NCI-H2227 (cell line): ENCODE results near the gene SLC25A47.
"Not testable (repeated sequence)": the region's sequence is repeated elsewhere in the genome, so short reads cannot be mapped to it uniquely, and the experiment has no call there.

Source experiments
- DNase-seq: peaks from one replicate; lab custom pipeline; 2025; ENCODE audit not compliant: unreplicated experiment; lab: John Stamatoyannopoulos, UW

Gene SLC25A47

GRCh38 chr14:100289916-100290606 is 33.1 kb upstream of the SLC25A47 start:
- no peak for DNase-seq

DNA sequence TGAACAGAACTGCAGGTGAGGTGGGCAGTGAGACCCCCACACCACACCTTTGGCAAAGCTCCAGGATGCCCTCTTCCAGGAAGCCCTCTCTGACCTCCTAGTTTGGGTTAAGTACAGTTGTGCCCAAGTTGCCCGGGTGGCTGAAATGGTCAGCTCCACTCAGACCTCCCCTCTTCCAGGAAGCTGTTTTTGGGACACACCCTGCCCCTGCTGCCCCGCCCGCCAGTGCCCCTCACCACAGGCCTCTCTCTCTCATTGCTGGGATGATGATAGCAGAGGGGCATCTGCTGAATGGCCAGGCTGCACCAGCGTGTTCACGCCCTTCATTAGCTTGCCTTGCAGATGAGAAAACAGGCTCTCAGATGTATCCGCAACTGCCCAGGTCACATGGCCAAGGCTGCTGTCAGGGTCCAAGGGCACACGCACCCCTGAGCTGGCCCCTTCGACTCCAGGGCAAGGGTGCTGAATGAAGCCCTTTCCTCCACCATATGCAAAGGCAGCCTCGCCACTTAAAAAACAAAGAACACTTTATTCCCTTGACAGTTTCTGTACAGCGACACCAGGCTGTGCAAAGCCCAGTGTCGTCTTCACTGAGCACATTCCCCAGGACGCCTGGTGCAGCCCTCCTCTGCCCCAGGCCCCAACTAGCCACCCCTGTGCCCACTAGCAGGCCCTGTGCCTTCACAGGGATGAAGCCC is 32.4 kb upstream of the SLC25A47 start:
- DNase-seq = no peak

DNA sequence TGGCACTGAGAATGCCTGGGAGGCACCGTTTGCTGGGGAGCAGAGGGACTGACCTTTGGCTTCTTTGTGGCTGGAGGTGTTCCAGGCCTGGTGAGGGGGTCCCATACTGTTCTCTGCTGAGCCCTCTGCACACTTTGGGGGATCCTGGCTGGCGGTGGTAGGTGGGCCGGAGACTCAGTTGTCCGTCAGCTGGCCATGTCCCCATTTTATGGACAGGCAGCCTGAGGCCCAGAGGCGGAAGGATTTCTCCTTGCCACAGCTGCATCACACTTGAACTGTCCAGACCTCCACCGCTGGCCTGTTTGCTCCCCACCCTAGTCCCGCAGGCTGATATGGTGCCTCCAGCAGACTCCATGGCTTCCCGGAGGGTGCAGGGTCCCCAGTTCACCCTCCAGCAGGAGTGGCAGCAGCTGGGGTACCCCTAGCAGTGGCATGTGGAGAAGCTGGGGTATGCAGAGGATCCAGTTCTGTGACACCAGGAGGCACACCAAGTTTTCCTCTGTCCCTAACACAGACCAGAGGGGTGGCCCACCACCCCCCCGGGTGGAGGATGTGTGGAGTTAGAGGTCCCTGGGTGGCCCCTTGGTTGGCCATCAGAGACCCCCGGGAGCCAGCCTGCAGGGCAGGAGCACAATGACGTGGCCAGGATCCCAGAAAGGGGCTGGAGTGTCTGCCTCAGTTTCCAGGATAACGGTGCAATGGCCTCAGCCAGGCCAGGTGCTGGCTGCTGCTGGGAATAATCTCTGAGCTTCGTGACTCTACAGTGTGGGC is 31.6 kb upstream of the SLC25A47 start:
- no peak for DNase-seq

DNA sequence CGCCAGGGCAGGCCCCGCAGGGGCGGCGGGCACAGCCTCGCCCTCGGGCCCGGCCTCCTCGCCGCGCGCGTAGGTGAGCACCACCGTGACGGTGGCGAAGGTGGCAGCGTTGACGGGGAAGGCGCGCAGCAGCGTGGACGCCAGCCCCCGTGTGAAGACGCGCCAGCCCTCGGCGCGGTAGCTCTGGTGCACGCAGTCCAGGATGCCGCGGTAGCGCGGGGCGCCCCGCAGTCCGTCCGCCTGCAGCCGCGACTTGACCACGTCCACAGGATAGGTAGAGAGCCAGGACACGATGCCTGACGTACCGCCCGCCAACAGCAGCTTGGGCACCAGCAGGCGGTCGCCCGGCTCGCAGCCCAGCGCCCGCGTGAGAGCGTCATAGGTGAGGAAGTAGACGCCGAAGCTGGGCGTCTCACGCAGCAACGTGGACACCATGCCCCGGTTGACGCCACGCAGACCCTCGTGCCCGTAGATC is 30.8 kb upstream of the SLC25A47 start:
- DNase-seq = no peak

GRCh38 chr14:100292776-100293461 is 30.2 kb upstream of the SLC25A47 start:
- DNase-seq = no peak

DNA sequence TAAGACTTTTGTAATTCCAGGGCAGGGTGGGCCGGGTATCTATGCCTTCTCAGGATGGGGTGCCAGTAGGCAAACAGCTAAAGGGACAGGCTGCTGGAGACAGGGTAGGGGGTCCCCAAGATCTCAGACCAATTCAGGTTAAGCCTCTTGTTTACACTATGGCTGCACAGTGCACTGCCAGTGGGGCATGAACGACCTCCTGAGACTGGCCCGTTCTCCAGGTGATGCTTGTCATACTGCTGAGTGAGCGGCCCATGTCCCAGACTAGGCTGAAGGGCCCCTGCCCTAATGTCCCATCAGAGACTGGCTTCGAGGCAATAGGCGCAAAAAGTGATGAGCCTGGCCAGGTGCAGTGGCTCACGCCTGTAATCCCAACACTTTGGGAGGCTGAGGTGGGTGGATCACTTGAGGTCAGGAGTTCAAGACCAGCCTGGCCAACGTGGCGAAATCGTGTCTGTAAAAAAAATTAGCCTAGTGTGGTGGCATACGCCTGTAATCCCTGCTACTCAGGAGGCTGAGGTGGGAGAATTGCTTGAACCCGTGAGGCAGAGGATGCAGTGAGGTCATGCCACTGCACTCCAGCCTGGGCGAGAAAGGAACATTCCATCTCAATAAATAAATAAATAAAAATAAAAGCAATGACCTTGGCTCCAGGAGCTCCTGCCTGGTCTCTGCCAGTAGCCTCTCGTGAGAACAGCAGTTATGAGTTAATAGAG is 29.5 kb upstream of the SLC25A47 start:
- DNase-seq = no peak

DNA sequence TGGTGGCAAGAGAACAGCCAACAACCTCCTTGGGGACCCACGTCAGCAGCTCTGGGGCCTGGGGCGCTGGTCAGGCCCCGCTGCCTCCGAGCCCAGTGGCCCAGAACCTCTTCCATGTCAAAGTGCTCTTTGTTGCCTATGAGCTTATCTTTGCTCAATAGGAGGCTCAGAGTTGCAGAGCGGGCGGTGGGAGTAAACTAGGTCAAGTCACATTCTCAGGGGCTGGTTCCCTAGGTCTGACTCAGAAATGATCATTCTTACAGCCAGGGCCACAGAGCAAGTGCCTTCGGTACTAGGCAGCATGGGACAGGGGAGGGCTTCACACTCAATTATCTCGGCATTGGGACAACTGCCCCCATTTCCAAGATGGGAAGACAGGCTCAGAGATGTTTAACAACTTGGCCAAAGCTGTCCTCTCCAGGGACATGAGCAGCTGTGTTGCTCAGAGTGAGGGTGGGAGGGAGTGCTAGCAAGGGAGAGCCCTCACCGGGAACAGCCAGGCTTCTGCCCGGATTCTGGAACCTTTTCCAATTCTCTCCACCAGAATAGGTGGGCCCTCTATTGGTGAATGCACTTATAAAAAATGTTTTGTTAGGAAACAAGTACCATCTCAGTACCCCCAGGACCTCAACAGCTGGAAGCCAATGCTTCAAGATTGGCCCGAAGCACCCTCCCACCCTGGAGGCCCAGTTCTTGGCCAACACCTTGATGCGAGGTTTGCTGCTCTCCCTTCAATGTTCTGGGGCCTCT is 28.8 kb upstream of the SLC25A47 start:
- DNase-seq = no peak

GRCh38 chr14:100294963-100295330 is 28.2 kb upstream of the SLC25A47 start:
- no peak for DNase-seq

- no peak for DNase-seq
Measured at GRCh38 chr14:100295376-100296105, 27.6 kb upstream of the SLC25A47 start.

DNA sequence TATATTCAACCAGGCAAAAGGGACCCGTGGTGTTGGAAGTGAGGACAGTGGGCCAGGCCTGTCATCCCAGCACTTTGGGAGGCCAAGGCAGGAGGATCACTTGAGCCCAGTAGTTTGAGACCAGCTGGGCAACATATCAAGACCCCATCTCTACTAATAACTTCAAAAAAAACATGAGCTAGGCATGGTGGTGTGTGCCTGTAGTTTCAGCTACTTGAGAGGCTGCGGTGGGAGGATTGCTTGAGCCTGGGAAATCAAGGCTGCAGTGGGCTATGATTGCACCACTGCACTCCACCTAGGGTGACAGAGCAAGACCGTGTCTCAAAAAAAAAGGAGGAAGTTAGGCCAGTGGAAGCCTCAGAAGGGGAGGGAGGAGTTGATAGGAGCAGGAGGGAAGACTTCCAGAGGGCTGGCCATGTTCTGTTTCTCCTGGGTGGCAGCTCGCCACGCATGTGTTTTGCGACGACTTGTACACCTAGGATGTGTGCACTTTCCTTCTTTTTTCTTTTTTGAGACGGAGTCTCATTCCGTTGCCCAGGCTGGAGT is 27.0 kb upstream of the SLC25A47 start:
- DNase-seq = no peak

GRCh38 chr14:100296729-100297128 is 26.4 kb upstream of the SLC25A47 start:
- not testable (repeated sequence) for DNase-seq

GRCh38 chr14:100297320-100298300 is 25.5 kb upstream of the SLC25A47 start:
- DNase-seq = no peak

DNA sequence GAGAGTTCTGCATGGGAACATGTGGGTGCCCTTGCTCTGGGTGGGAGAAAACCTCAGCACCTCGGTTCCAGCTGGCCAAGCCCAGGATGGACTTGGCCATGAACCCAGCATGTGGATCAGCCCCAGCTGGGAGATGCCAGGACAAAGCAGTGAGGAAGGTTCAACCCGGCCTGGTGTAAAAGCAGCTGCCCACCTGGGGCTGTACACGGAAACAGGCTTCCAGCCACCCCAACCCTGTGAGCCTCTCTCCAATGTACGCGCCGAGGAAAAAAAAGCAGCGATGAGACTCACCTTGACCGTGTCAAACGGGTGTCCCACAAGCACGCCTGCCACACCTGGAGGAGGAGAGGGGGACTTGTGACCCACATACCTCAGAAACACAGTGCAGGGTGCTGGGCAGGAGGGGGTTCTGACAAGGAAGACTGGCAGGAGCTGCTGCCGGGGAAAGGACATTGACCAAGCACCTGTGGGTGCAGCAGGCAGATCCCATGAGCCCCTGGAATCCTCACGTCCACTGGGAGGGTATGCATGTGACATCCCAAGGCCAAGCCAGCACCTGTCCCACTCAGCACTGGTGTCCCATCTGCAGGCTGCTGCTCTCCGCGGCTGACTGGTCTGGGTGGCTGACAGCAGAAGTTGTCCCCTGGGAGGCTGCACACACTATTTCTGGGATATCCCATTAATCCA is 24.4 kb upstream of the SLC25A47 start:
- no peak for DNase-seq

DNA sequence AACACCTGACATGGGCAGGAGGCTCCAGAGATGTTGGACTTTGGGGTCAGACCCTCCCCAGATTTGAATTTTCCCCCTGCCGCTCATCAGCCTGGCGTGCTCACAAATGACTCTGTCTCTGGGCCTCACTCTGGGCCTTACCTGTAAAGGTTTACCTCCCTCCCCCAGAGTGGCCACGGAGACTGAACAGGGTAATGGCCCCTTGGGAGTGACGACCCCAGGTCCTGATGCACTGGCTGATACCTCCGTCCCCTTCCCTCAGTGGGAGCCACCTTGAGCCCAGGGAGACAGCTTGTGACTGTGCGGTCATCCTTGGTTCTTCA is 23.9 kb upstream of the SLC25A47 start:
- DNase-seq = no peak

DNA sequence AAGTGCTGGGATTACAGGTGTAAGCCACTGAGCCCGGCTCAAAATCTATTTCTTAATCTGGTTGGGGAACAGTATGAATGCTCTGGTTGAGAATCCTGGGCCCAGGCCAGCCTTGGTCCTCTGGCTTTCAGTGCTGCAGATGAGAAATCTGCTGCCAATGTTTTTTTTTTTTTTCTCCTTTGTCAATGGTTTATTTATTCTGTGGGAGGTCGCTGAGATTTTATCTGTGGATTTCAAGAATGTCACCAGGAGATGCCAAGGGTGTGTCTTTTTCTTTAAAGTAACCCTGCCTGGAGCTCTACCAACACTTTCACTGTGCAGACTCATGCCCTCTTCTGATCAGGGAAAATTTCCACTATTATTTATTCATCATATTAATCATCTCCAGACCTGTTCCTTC is 20.5 kb upstream of the SLC25A47 start:
- DNase-seq = no peak

GRCh38 chr14:100303179-100303578 is 20.0 kb upstream of the SLC25A47 start:
- DNase-seq = no peak

DNA sequence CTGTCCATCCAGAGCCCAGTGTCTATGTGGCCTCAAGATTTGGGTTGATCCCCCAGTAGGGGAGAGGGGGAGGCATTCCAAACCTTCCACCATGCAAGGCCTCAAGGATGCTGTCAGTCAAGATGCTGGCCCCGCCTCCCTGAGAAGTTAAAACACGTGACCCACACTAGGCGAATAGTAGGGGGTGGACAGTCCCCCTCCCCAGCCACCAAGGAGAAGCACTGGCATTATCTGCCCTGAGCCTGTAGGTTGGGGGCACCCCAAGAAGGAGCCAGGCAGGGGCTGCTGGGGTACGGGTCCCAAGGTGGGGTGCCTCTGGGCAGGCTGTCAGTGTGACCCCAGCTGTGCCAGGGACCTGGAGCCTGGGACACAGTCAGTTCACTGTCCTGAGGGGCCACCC is 19.2 kb upstream of the SLC25A47 start:
- DNase-seq = no peak
